ENCODE measurements around the gene TTLL5. TPM values are rescaled to one million over a fixed set of nuclear protein-coding genes. Genes with fewer than 3 reads are reported as not detected.

TTLL5 gene
- total and polyA plus RNA-seq, 2 of the 4 experiments (the other 2 are of a cell fraction) = 11.9 to 16.7 TPM

DNA sequence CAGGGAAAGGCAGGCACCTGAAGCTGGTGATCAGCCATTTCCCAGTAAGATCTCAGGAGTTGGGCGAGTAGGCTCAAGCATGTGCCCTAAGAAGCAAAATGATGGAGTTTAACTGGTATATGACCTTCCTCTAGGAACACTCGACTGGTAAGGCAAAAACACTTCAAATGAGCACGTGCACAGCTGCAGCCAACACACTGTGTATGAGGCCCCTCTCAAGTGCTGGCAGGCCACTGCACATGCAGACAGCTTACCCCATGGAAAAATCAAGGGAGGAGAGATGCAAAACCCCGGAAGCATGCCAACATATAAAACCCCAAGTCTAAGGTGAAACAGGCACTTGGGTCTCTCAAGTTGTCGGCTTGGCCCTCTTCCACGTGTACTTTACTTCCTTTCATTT is 39.2 kb downstream of the TTLL5 start:
- BruUV-seq (replicated peaks) = no TSS peak
- dilution Hi-C loops (cut with HindIII; ENCODE audit: low sequenced_read_pairs, unreplicated experiment) (no loop called here), intact Hi-C loops (cut with micrococcal nuclease) (loop anchor here (5.0 kb wide), 1 partner anchor 467 kb away; no protein-coding TSS in a partner anchor)

More for the DNA sequence above, 39.2 kb downstream of the TTLL5 start:
- H3K18ac ChIP-seq (ENCODE audit: low read depth, low read length) = no peak overlapping the region
- no peak overlapping the region for H2BK5ac ChIP-seq (ENCODE audit: low read depth, low read length, poor library complexity, severe bottlenecking)
- DNase-seq = no peak
- H2BK15ac ChIP-seq (ENCODE audit: low read depth, low read length) = no peak overlapping the region
- H3K4me3 ChIP-seq (ENCODE audit: insufficient read depth, low read depth, low read length) = no peak overlapping the region
- no peak overlapping the region for H2AFZ ChIP-seq (replicated peaks; ENCODE audit: low read length, poor library complexity)
- H3K27me3 ChIP-seq (ENCODE audit: control insufficient read depth, insufficient read depth, low read length) = no peaks in the 10 kb centered on the region
- H3K14ac ChIP-seq (replicated peaks; ENCODE audit: low read depth, low read length) = no peak overlapping the region
- H3K4ac ChIP-seq (ENCODE audit: low read depth, low read length) = no peak overlapping the region
- no peak overlapping the region for H4K5ac ChIP-seq (ENCODE audit: low read depth, low read length)
- no peak for TF ChIP-seq RFX5 (IDR thresholded peaks at IDR 0.05; ENCODE audit: low read depth, low read length)
- TF ChIP-seq SMC3 (IDR thresholded peaks at IDR 0.05; ENCODE audit: low read depth, low read length) = no peak
- no peak for TF ChIP-seq RAD21 (IDR thresholded peaks at IDR 0.05; ENCODE audit: low read length)
- TF ChIP-seq MAZ (IDR thresholded peaks at IDR 0.05; ENCODE audit: borderline replicate concordance, low read depth, low read length) = no peak
- no peak for TF ChIP-seq MXI1 (IDR thresholded peaks at IDR 0.05; ENCODE audit: borderline replicate concordance, low read depth, low read length)
- TF ChIP-seq FOS (IDR thresholded peaks at IDR 0.05; ENCODE audit: low read depth, low read length) = no peak
- TF ChIP-seq BHLHE40 (IDR thresholded peaks at IDR 0.05; ENCODE audit: low read depth, low read length) = no peak
- TF ChIP-seq, protein P1, sequence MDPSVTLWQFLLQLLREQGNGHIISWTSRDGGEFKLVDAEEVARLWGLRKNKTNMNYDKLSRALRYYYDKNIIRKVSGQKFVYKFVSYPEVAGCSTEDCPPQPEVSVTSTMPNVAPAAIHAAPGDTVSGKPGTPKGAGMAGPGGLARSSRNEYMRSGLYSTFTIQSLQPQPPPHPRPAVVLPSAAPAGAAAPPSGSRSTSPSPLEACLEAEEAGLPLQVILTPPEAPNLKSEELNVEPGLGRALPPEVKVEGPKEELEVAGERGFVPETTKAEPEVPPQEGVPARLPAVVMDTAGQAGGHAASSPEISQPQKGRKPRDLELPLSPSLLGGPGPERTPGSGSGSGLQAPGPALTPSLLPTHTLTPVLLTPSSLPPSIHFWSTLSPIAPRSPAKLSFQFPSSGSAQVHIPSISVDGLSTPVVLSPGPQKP (IDR thresholded peaks at IDR 0.05; ENCODE audit: borderline replicate concordance, low read depth, low read length) = no peak
- no peak for TF ChIP-seq CEBPB (IDR thresholded peaks at IDR 0.05; ENCODE audit: low read depth, low read length)
- TF ChIP-seq CHD1 (IDR thresholded peaks at IDR 0.05; ENCODE audit: low read depth, low read length) = no peak
- TF ChIP-seq, protein P2, sequence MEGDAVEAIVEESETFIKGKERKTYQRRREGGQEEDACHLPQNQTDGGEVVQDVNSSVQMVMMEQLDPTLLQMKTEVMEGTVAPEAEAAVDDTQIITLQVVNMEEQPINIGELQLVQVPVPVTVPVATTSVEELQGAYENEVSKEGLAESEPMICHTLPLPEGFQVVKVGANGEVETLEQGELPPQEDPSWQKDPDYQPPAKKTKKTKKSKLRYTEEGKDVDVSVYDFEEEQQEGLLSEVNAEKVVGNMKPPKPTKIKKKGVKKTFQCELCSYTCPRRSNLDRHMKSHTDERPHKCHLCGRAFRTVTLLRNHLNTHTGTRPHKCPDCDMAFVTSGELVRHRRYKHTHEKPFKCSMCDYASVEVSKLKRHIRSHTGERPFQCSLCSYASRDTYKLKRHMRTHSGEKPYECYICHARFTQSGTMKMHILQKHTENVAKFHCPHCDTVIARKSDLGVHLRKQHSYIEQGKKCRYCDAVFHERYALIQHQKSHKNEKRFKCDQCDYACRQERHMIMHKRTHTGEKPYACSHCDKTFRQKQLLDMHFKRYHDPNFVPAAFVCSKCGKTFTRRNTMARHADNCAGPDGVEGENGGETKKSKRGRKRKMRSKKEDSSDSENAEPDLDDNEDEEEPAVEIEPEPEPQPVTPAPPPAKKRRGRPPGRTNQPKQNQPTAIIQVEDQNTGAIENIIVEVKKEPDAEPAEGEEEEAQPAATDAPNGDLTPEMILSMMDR (conservative IDR thresholded peaks at IDR 0.05; ENCODE audit: low read depth, low read length) = no peak
- no peaks in the 10 kb centered on the region for H3K9me3 ChIP-seq (ENCODE audit: control insufficient read depth, insufficient read depth, low read length)
- 92% methylated on average over 2 of the region's 6 CpGs; no CpG with 5 or more reads in 1 of the 2 experiments for WGBS, 2 experiments (ENCODE audit: extremely low coverage in 2 of 2, insufficient read length in 1 of 2)
- H2AK9ac ChIP-seq (replicated peaks; ENCODE audit: low read depth, low read length, poor library complexity) = no peak overlapping the region
- H3K56ac ChIP-seq (ENCODE audit: extremely low read depth, insufficient read depth, low read length) = no peak overlapping the region
- H3K4me1 ChIP-seq (ENCODE audit: control insufficient read depth, insufficient read depth, low read length) = peaks cover 2% of the 10 kb centered on the region; the same call in 1 of the 2 replicates
- H3K36me3 ChIP-seq (ENCODE audit: control insufficient read depth, insufficient read depth, low read length) = peaks cover 10% of the 10 kb centered on the region
- H2BK120ac ChIP-seq (ENCODE audit: low read depth, low read length) = no peak overlapping the region
- no peak overlapping the region for H3K4me2 ChIP-seq (ENCODE audit: low read depth, low read length)
- H3K9ac ChIP-seq (ENCODE audit: low read depth, low read length) = no peak overlapping the region
- in situ Hi-C loops (cut with MboI; ENCODE audit: low sequenced_read_pairs) = loop anchor here (25.0 kb wide), 2 partner anchors 662 to 937 kb away; no protein-coding TSS in a partner anchor
- no peak overlapping the region for H4K8ac ChIP-seq (ENCODE audit: low read depth in 2 of 2, low read length in 2 of 2)
- ATAC-seq (ENCODE audit: low read depth) = no peak
- no peak overlapping the region for H2BK20ac ChIP-seq (ENCODE audit: low read depth, low read length)
- no peaks in the 10 kb centered on the region for H3K9me1 ChIP-seq (ENCODE audit: insufficient read depth, low read length)
- CTCF ChIA-PET = interaction anchor here (0.7 kb wide), 1 partner anchor 184 kb away, joined by 3 read pairs; no protein-coding TSS in a partner anchor
- H2AK5ac ChIP-seq (ENCODE audit: low read depth, low read length) = no peak overlapping the region
- H3K27ac ChIP-seq (ENCODE audit: insufficient read depth, low read length) = no peak overlapping the region
- H3K23ac ChIP-seq (ENCODE audit: low read depth, low read length) = no peak overlapping the region
- no peaks in the 10 kb centered on the region for H3K79me1 ChIP-seq (ENCODE audit: low read depth in 1 of 2, low read length in 2 of 2)
- no peak overlapping the region for H4K91ac ChIP-seq (ENCODE audit: insufficient read depth, low read depth, low read length)
- POLR2A ChIA-PET (ENCODE audit: unreplicated experiment) = no interaction called here
- H4K20me1 ChIP-seq (ENCODE audit: insufficient read depth, low read length) = no peaks in the 10 kb centered on the region
